Esophagus (tissue), 2 donors: Measurements from ENCODE around the gene OMG. TPM values are rescaled to one million over a fixed set of nuclear protein-coding genes. Genes with fewer than 3 reads are reported as not detected.

Experiments
- H3K27ac ChIP-seq, 2 donors: one replicate each; pipeline ENCODE4 v1.5.1; 2013; ENCODE audit warnings: low read depth in 2 of 2, mild to moderate bottlenecking in 2 of 2, inconsistent platforms in 1 of 2, low read length in 1 of 2, moderate library complexity in 1 of 2
- H3K27me3 ChIP-seq, 2 donors: one replicate each; pipeline ENCODE4 v1.6.1; 2013; ENCODE audit warnings: low read length in 2 of 2, control low read depth in 1 of 2, mild to moderate bottlenecking in 1 of 2; ENCODE audit not compliant: insufficient read depth in 2 of 2, control insufficient read depth in 1 of 2
- H3K36me3 ChIP-seq, 2 donors: one replicate each; pipeline ENCODE4 v1.6.1; 2013; ENCODE audit warnings: low read length in 1 of 2; ENCODE audit not compliant: control insufficient read depth in 2 of 2, insufficient read depth in 2 of 2
- H3K4me1 ChIP-seq, 2 donors: one replicate each; pipeline ENCODE4 v1.6.1; 2013; ENCODE audit warnings: low read length in 1 of 2; ENCODE audit not compliant: control insufficient read depth in 2 of 2, insufficient read depth in 2 of 2
- H3K4me3 ChIP-seq, 2 donors: one replicate each; pipeline ENCODE4 v1.5.1; 2013; ENCODE audit warnings: low read length in 2 of 2, mild to moderate bottlenecking in 2 of 2, low read depth in 1 of 2, moderate library complexity in 1 of 2
- H3K9me3 ChIP-seq, 2 donors: one replicate each; pipeline ENCODE4 v1.6.1; 2013; ENCODE audit warnings: mild to moderate bottlenecking in 2 of 2, low read depth in 1 of 2, low read length in 1 of 2, moderate library complexity in 1 of 2; ENCODE audit not compliant: control insufficient read depth in 2 of 2, insufficient read depth in 1 of 2
- WGBS, 2 donors: extraction: QIAGEN DNeasy Blood & Tissue Kit; methylation state at CpG; one replicate each; pipeline ENCODE4 v1.1.7; 2013; 5-methylcytosine and 5-hydroxymethylcytosine counted together
- polyA plus RNA-seq, 2 donors: library from polyadenylated mRNA; stranded (reverse); fragments of 200-250 nt; gene quantifications; one replicate each; pipeline ENCODE4 v1.2.3, GENCODE V29; 2013
- donor health status: healthy with polysubstance abuse.
- donor health status: Bipolar disorder and iron deficiency.

OMG gene
- polyA plus RNA-seq, 2 donors, result 0.16 to 0.28 TPM

GRCh38 chr17:31310260-31310659 is 13.2 kb upstream of the OMG start:
- Histone ChIP-seq H3K9me3 (no peaks in the 10 kb centered on the region), H3K36me3 (no peaks in the 10 kb centered on the region), H3K27me3 (no peaks in the 10 kb centered on the region), H3K27ac (no peak overlapping the region), H3K4me3 (peak overlapping the region in 1 of 2 donors; percentile 12), H3K4me1 (no peaks in the 10 kb centered on the region)
- WGBS, 2 donors, result 48 to 49% methylated on average over 2 of the region's 2 CpGs

GRCh38 chr17:31309556-31309955 is 12.5 kb upstream of the OMG start:
- Histone ChIP-seq H3K4me1 (no peaks in the 10 kb centered on the region), H3K36me3 (peaks cover 0 to 2% of the 10 kb centered on the region in 2 donors), H3K27me3 (no peaks in the 10 kb centered on the region), H3K27ac (no peak overlapping the region), H3K9me3 (no peaks in the 10 kb centered on the region), H3K4me3 (no peak overlapping the region)
- 74 to 77% methylated on average over 2 of the region's 2 CpGs for WGBS, 2 donors

- Histone ChIP-seq H3K36me3 (peaks cover 0 to 2% of the 10 kb centered on the region in 2 donors), H3K27me3 (no peaks in the 10 kb centered on the region), H3K27ac (no peak overlapping the region), H3K4me1 (no peaks in the 10 kb centered on the region), H3K9me3 (no peaks in the 10 kb centered on the region), H3K4me3 (no peak overlapping the region)
- 72 to 77% methylated on average over 5 of the region's 5 CpGs for WGBS, 2 donors
These were observed 11.6 kb upstream of the OMG start for GRCh38 chr17:31308372-31309334.

- Histone ChIP-seq H3K27me3 (no peaks in the 10 kb centered on the region), H3K4me1 (no peaks in the 10 kb centered on the region), H3K27ac (no peak overlapping the region), H3K9me3 (no peaks in the 10 kb centered on the region), H3K4me3 (no peak overlapping the region), H3K36me3 (peaks cover 0 to 2% of the 10 kb centered on the region in 2 donors)
- 76 to 82% methylated on average over 1 of the region's 1 CpG for WGBS, 2 donors
These were observed 10.6 kb upstream of the OMG start for GRCh38 chr17:31307640-31308039.

DNA sequence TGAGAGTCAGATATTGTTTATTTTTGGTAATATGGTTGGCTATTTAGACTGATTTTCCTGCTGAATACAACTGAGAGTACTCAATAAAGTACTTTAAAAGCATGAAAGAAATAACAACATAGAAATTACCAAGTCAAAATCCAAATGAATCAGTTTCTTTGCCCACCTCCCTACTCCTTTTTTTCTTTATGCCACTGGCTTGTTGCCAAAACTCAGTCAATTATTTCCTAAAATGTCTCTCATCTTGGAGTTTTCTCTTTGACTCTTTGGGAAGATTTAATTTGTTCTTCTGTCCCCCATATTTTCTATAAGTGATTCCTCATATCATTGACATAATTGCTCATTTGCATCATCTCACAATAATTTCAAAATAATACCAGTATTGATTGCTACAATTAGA is 2.6 kb upstream of the OMG start:
- H3K36me3 ChIP-seq, result no peaks in the 10 kb centered on the region
- no peak overlapping the region for H3K27ac ChIP-seq
- no peaks in the 10 kb centered on the region for H3K4me1 ChIP-seq
- H3K9me3 ChIP-seq, result no peaks in the 10 kb centered on the region
- H3K4me3 ChIP-seq, result no peak overlapping the region
- no peaks in the 10 kb centered on the region for H3K27me3 ChIP-seq

DNA sequence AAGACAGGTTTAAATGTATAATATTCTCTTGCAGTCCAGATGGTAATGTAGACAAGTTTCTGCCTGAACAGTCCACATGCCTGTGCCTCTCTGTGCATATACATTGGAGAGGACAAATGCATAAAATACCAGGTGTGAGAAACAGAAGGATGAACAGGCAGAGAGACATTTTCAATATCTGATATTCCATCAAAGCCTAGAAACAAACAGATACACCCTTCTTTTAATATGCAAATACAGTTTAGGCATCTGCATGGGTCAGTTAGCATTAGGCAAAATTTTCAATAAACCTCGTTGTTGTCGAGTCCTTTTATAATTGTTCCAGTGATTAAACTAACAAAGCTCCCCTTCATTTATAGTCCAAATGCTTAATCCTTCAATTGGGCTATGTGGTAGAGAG is 897 bp downstream of the OMG start:
- WGBS, 2 donors, result 86 to 92% methylated on average over 2 of the region's 2 CpGs
- Histone ChIP-seq H3K27ac (no peak overlapping the region), H3K4me3 (no peak overlapping the region), H3K4me1 (no peaks in the 10 kb centered on the region), H3K9me3 (no peaks in the 10 kb centered on the region), H3K27me3 (no peaks in the 10 kb centered on the region), H3K36me3 (no peaks in the 10 kb centered on the region)

GRCh38 chr17:31295489-31295871 is 1.6 kb downstream of the OMG start:
- Histone ChIP-seq H3K9me3 (no peaks in the 10 kb centered on the region), H3K27ac (no peak overlapping the region), H3K36me3 (no peaks in the 10 kb centered on the region), H3K27me3 (no peaks in the 10 kb centered on the region), H3K4me1 (no peaks in the 10 kb centered on the region), H3K4me3 (no peak overlapping the region)
- 91 to 95% methylated on average over 1 of the region's 1 CpG for WGBS, 2 donors

- H3K36me3 ChIP-seq, result no peaks in the 10 kb centered on the region
- 83 to 87% methylated on average over 3 of the region's 3 CpGs for WGBS, 2 donors
- no peak overlapping the region for H3K4me3 ChIP-seq
- no peak overlapping the region for H3K27ac ChIP-seq
- H3K27me3 ChIP-seq, result no peaks in the 10 kb centered on the region
- no peaks in the 10 kb centered on the region for H3K4me1 ChIP-seq
- no peaks in the 10 kb centered on the region for H3K9me3 ChIP-seq
These were observed 2.1 kb downstream of the OMG start for GRCh38 chr17:31294820-31295488.

- H3K36me3 ChIP-seq, result no peaks in the 10 kb centered on the region
- no peaks in the 10 kb centered on the region for H3K9me3 ChIP-seq
- H3K27ac ChIP-seq, result no peak overlapping the region
- 93 to 95% methylated on average over 3 of the region's 3 CpGs for WGBS, 2 donors
- no peak overlapping the region for H3K4me3 ChIP-seq
- no peaks in the 10 kb centered on the region for H3K27me3 ChIP-seq
- H3K4me1 ChIP-seq, result no peaks in the 10 kb centered on the region
These were observed 2.8 kb downstream of the OMG start for GRCh38 chr17:31294231-31294630.
